HG03575 (cell line): ENCODE data around the gene UNC13C.

Experiments
- ATAC-seq: cut with Tn5 transposase; IDR thresholded peaks from one replicate; pipeline ENCODE4 v1.9.1; 2021; ENCODE audit not compliant: unreplicated experiment, insufficient number of reproducible peaks, low FRiP score; ENCODE audit errors: extremely low read depth

UNC13C gene

DNA sequence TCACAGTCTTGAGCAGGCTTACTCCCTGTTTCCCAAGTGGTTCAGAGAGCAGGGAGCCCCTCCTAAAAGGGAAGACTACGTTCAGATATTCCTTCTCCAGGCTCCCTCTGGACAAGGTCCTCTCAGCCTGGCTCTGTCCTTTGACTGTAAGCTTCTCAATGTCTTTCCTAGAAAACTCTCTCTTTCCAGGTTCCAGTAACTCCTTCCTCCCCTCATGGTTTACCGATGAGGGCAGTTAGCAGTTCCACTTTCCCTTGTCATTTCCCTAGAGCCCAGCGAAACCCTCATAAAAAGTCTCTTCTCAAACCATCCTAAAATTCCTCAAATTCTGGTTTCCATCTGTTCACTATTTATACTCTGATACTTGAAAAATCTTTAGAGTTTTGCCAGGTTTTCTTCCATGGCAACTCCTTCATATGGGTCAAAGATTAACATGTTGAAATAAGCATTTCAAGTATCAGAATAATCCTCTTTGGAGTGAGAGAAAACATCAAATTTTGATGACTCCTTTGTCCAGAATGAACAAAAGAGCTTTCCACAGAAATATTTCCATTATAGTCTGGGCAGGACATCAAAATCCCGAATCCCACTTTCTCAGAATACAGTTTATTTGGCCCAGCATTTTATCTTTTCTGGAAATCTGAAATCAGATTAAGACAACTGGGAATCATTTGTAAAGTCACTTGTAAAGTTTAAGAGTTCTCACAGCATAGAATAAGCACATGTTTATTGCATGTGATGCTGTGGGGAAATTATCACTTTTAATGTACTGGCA is 599.4 kb downstream of the UNC13C start:
- no peak for ATAC-seq

DNA sequence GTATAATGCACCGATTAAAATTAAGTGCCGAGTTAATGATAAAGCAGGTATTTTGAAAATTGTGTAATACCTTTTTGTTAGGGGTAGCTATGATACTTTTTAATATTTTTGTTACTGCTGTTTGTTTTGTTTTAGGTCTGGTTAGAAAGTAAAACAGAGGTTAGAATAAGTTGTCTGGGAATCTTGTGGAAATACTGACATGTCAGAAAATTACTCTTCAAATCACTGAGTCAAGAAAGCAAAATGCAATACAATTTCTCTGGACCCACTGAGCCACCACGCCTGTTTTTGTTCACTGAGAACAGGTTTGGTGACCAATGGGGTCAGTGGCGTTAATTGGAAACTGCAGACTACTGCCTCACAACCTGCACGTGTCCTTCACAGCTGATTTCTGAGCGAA is 601.6 kb downstream of the UNC13C start:
- no peak for ATAC-seq

DNA sequence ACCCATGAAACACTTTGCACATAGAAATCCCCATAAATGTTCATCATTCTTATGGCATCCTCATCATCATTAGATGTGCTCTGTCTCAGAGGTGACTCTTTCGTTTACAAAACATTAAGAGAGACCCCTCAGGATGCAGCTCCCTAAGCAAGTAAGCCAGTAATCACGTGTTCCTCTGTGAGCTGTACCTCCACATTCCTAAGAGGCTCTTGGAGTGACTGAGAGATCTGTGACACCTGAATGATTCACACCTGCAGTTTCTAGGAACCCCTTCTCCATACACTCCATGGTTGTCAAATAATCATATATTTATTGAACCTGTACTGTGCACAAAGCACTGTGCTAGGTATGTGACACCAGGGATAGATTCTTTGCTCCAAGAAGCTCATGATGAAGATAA is 602.4 kb downstream of the UNC13C start:
- ATAC-seq, result no peak

DNA sequence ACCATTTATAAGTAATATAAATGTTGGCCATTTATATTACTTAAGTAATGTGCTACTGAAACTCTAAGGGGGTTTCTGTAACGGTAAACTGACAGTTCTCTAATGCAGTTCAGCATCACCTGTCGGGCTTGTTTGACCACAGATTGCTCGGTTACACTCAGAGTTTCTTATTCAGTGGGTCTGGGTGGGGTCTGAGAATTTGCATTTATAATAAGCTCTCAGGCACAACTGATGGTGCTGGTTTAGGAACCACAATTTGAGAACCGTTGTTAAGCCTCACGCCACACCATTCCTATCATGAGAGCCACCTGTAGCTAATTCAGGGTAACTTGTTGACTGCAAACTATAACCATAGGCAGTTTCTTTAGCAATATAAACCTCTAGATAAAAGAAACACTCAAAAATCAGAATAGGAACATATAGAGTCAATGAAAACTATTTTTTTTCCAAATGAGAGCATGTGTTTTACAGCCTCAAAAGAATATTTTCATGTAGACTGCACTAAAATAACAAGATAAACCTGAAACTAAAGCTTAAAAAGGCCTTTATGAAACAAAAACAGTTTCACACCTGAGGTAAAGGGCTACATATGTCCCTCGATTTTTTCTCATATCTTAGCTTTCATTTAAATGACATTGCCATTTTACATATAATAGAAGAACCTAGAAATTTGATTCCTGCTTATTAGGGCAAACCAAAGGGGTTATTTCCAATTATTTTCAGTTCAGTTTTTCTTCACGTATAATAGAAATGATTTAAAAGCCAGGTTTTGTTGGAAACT is 604.8 kb downstream of the UNC13C start:
- no peak for ATAC-seq

DNA sequence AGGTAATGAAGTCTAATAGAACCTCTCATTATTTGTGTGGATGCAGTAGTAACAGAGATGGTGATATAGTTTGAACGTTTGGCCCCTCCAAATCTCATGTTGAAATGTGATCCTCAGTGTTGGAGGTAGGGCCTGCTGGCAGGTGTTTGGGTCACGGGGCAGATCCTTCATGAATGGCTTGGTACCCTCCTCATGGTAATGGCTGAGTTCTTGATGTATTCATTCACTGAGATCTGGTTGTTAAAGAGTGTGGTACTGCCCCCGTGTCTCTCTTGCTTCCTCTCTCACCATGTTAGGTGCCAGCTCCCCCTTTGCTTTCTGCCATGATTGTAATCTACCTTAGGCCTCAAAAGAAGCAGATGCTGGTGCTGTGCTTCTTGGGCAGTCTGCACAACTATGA is 606.8 kb downstream of the UNC13C start:
- ATAC-seq, result no peak

DNA sequence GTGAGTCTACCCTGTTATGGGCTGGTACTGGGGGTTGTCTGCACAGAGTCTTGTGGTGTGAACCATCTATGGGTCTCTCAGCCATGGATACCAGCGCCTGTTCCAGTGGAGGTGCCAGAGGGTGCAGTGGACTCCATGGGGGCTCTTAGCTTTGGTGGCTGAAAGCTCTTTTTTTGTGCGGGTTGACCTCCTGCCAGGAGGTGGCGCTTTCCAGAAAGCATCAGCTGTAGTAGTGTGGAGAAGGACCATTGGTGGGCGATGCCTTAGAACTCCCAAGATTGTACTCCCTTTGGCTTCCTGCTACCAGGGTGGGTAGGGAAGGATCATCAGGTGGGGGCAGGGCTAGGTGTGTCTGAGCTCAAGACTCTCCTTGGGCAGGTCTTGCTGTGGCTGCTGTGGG is 615.9 kb downstream of the UNC13C start:
- ATAC-seq, result no peak

DNA sequence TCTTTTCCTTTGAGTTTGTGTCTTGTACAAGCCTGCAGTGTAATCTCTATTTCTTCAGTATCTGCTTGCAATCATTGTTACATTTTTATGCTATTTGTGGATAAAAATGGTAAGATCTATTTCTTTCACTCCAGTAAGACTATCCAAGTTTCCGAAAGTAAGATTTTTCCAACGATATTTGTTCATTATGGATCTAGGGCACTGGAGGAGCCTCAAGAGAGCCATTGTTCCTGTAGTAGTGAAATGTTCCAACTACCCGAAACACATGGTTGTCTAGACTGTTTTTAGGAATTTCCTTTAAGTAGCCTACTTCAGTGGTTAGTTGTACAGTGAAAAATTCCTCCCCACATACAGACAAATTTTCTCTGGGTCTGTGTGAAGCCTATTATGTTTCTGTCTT is 621.1 kb downstream of the UNC13C start:
- ATAC-seq, result no peak

DNA sequence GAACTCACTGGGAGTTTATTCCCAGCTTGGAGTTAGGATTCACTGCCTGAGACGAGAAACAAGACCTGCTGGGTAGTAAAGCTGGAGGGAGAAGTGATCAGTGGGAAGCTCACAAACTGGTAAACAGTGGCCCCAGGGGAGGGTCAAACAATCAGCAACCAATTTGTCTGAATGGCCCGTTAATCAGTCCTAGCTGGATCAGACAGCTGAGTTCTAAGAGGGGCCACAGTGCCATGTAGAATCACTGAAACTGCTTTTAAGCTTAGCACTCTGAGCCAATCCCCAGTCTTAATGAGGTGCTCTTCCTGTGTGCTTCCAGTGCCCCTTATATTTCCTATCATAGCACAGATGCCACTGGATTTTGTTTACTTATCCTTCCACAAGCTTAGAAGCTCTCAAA is 626.8 kb downstream of the UNC13C start:
- no peak for ATAC-seq

DNA sequence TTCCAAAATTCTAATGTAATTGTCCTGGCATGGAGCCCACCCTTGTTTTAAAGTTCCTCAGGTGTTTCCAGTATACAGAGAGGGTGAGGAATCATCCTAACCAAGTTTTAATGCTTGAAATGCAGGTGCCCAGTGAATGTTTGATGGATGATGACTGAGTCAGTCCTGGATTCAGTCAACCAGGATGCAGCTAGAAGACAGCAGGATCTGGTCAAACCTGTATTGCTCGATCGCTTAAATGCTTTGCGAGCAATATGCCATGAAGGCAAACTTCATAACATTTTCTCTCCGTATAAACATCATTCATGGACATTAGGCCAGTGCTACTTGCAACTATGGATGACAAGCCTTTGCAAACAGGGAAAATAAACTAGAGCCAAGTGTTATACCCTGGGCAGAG is 627.3 kb downstream of the UNC13C start:
- no peak for ATAC-seq

DNA sequence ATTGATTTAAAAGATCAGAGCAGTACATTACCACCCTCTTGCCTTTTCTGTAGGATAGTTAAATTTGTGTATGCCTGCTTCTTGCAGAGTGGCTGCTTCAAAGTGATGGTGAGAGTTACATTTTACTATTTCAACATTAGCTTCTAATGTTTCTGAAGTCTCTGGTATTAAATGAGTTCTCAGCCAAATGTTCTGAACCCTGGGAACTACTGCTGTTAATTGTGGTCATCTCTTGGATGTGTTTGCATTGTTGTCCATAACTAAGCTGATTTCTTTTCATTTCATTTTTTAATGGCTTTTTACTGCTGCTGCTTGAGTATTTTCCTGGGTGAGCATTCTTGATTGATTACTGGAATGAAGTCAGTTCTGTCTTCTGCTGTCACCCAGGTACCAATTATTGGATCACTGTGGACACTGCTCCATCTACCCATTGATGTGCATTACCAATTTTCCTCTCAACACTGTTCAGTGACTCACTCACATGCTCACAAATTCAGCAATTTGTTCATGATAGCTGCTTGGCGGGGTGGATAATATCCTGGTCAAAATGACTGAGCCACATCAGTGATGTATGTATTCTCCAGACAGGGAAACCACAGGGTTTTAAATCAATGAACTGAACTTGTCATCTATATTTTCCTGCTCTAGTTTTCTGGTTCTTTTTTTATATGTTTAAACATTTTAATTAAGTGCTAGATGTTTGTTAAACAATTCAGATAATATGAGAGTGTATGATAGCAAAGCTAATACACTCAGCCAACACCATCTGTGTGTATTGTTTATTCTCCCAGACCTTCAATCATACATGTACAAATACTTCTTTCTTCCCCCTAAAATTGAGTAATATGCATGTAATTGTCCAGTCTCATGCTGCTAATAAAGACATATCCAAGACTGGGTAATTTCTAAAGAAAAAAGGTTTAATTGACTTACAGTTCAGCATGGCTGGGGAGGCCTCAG is 630.9 kb downstream of the UNC13C start:
- no peak for ATAC-seq

DNA sequence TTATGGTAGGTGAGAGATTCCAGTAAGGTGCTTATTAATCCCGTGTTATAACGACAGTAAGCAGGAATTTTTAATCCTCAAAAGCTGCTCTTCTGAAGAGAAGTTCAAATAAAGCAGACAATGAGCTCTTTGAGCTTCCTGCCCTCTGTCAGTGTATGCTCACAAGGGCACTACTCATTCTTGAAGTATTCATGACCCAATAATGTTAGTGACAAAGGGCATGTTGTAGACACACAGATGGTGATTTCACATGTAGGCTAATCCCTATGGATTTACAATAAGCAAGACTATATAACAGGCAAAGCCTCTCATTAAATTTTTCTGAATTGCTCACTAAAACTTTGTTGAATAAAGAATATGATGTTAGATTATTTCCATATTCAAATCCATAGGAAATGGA is 639.9 kb downstream of the UNC13C start:
- no peak for ATAC-seq

DNA sequence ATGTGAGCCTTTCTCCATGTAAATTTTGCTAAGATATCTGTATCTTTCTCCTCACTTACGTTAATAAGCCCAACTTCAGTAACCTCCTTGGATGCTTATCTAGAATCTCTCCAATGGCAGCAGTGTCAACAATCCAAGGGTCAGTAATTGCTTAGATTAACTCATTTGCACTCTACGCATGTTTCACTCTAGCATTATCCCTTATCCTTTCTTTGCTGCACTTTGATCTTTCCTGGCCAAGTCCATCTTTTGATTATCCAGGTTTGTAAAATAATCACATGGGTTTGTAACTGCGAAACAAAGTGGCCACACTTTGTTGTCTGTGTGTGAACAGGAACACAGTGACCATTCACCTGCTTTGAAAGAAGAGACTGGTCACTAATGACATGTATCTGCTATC is 640.9 kb downstream of the UNC13C start:
- ATAC-seq, result no peak

DNA sequence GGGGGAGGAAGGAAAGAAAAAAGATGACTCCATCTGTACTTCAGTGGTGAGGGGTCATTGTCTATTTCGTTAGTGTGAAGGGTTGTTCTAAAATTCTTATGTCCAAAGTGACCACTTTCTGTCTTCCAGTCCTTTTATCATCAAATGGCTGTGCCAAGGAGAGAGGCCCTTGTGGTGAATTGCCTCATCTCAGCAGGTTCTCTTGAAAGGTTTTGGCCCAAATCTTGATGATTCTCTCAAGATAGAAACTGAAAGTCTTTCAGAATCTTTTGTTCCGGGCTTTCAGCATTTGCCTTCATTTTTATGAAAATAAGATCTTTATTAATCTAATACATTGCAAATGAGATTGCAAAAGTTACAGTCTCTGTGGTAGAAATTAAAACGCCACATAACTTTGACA is 642.7 kb downstream of the UNC13C start:
- no peak for ATAC-seq

DNA sequence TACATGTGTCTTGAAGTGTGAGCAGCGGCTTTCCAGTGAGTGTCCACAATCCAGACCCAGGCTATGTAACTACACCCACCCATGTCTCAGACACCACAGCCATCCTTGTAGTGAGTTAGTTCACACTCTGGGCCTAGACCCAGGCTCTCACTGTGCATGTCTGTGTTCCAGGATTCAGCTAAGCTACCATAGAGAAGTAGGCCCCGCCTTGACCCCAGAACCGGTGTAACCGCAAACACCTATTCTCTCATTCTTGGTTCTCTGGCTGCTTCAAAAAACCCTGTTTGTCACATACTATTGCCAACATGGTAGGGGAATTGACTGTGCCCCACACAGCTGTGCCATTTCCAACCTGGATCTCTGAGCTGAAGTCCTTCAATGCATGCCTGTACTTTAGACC is 657.9 kb downstream of the UNC13C start:
- no peak for ATAC-seq

DNA sequence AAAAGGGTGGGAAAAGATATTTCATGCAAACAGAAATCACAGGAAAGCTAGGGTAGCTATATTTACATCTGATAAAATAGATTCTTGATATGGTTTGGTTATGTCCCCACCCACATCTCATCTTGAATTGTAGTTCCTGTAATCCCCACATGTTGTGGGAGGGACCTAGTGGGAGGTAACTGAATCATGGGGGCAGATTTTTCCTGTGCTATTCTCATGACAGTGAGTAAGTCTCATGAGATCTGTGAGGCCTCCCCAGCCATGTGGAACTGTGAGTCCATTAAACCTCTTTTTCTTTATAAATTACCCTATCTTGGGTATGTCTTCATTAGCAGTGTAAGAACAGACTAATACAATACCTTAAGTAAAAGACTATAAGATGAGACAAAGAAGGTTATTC is 660.4 kb downstream of the UNC13C start:
- ATAC-seq, result no peak

DNA sequence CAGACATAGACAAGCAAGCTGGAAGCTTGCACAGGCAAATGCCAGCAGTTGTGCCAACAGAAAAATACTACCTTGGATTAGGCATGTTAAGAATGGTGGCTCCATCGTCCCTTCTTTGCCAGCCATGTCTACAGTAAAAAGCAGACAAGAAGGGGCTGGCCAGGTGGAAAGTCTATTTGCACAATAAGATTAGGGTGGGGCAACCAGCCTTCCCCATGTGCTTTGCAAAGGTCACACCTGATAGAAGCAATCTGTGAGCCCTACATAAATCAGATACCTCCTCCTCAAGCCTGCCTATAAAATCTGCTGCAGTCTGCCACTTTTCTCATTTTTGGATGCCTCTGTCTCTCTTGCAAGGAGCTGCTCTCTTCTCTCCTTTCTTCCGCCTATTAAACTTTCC is 662.6 kb downstream of the UNC13C start:
- ATAC-seq, result no peak

DNA sequence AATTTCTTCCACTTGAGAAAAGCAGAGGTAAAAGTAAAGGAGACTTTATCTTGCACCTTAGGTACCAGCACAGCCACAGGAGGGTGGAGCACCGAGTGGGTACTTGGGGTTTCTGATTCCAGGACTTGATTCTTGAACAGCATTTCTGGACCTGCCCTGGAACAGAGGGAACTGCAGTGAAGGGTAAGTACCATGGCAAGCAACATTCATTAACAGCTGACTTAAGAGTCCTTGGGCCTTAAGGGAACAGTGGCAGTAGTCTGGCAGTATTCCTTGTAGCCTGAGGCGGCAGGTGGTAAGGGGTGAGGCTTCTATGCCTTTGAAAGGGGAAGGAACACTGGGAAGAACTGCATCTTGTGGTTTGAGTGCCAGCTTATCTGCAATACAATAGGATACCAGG is 666.6 kb downstream of the UNC13C start:
- no peak for ATAC-seq

DNA sequence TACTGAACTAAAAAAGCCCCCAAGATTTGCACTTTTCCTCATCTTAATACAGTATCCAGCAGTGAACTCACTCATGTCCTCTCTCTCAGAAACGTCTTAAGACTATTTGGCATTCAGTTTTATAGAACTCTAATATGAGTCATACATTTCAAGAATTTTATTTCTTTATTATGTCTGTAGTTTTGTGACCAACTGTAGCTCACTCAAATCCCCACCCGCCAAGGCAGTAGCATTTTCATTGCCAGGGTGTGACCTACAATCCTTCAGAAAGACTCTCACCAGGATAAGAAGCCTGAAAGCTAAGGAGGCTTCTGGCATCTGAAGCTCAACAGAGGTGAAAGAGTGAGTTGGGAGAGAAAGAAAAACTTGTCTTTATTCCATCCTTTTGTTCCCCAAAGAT is 681.4 kb downstream of the UNC13C start:
- ATAC-seq, result no peak

DNA sequence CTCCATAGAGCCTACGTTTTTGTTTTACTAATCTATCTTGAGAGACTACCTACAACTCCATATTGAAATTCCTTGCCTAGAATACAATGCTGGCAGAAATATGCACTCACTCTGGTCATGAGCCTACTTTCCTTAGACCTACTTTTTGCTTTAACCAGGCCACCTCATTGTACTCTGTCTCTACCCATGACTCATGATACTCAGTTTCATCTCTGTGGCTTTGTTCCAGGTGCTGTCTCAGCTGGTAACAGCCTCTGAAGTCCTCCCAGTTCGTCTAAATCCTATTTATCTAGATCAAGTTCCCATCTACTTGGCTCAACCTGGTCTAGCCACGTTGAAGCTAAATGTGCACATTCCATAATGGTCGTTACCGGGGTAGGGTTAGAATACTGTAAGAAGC is 682.1 kb downstream of the UNC13C start:
- no peak for ATAC-seq

DNA sequence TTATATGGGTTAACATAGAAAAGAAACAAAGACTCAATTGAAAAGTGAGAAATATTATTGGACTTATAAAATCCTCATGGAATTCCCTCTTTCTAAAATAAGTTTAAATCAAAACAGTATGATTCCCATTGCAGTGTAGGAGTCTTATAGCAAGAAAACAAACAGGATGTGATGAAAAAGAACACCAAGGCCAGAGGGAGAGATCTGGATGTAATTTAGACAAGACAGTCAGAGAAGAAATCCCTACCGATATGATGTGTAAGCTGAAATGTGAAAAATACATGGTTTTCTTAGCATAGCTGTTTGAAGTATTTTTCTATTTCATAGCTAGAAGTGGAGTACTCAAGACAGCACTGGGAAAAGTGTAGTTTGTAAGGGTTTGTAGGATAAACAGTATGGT is 697.0 kb downstream of the UNC13C start:
- ATAC-seq, result no peak
